Pancreas (tissue), 10 donors: Measurements from ENCODE around the gene RALGPS2. TPM values are rescaled to one million over a fixed set of nuclear protein-coding genes. Genes with fewer than 3 reads are reported as not detected.

Source experiments
- ATAC-seq, 4 donors: fragments of 200-7000 bp; cut with Tn5 transposase; one replicate each; pipeline versions ENCODE4 v1.8.0 to v1.9.1; 2020; ENCODE audit warnings: mild to moderate bottlenecking in 4 of 4, moderate library complexity in 4 of 4
- DNase-seq, 6 donors: peaks; one replicate each; pipeline ENCODE4 v3.0.0-alpha.2; 2020
- FAIRE-seq: peaks from 2 replicates; lab custom pipeline; 2012; peaks lifted over from hg19 to GRCh38; lab: Jason Lieb, UNC
- H3K27ac ChIP-seq, 4 donors: fragments of 200-600 bp; sonication (generic); 1 replicate in 3 of 4; 2 replicates in 1 of 4; pipeline versions ENCODE4 v1.5.0 to v1.8.0; 2020
- H3K27me3 ChIP-seq, 4 donors: fragments of 200-600 bp; one replicate each; pipeline ENCODE4 v1.8.0; 2021
- H3K36me3 ChIP-seq, 3 donors: fragments of 200-600 bp; sonication (generic) in 1 of 3; one replicate each; pipeline versions ENCODE4 v1.5.0 to v1.8.0; 2020 to 2021
- H3K4me1 ChIP-seq, 3 donors: fragments of 200-600 bp; one replicate each; pipeline ENCODE4 v1.8.0; 2021
- H3K4me3 ChIP-seq, 4 donors: fragments of 200-600 bp; sonication (generic) in 2 of 4; one replicate each; pipeline versions ENCODE4 v1.5.0 to v1.8.0; 2020 to 2021
- H3K9me3 ChIP-seq, 4 donors: fragments of 200-600 bp; one replicate each; pipeline ENCODE4 v1.8.0; 2021
- CTCF ChIP-seq, 4 donors: fragments of 200-600 bp; sonication (generic) in 3 of 4; IDR thresholded peaks; one replicate each; pipeline versions ENCODE4 v1.5.0 to v1.8.0; 2021; ENCODE audit warnings: antibody characterized with exemption in 4 of 4
- WGBS, 2 donors: extraction: QIAGEN DNeasy Blood & Tissue Kit; methylation state at CpG; one replicate each; pipeline ENCODE4 v1.1.7; 2013; 5-methylcytosine and 5-hydroxymethylcytosine counted together
- intact Hi-C, 3 donors: fragments of 100-400 bp; cut with DNase I; formaldehyde crosslinking; loops; one replicate each; pipeline versions ENCODE4 v1.11.1 to v1.14.2; 2022
- polyA plus RNA-seq, 2 donors: library from polyadenylated mRNA; stranded (reverse); fragments of 200-250 nt; gene quantifications; one replicate each; pipeline ENCODE4 v1.2.3, GENCODE V29; 2013
- total RNA-seq, 6 donors: library from RNA; stranded (reverse); fragmentation: NEBNext Ultra II Directional in 4 of 6; extraction: Animal tissue kit (Norgen Biotek cat#: 25700) in 4 of 6; gene quantifications; one replicate each; pipeline versions ENCODE4 v1.2.1 to v1.2.4, GENCODE V29; 2021 to 2023
- donor health status: healthy with polysubstance abuse.
- donor health status: DM: no; HTN: no; CAD: no; lungs with moderate emphysema.
- donor health status: DM: no; HTN: no; CAD: no.
- donor health status: control.
- donor health status: control.
- donor health status: Bipolar disorder and iron deficiency.
- donor health status: DM: yes; HTN: yes; CAD: no.
- donor health status: DM: no; HTN: no; CAD: no.
- donor health status: DM: no; HTN: no; CAD: no.
- donor health status: DM: yes; HTN: yes; CAD: no.

Gene RALGPS2
- total and polyA plus RNA-seq, 8 donors = 1.9 to 11.6 (median 7.6) TPM

- Histone ChIP-seq H3K9me3 (no peaks in the 10 kb centered on the region), H3K4me3 (no peak overlapping the region), H3K36me3 (no peaks in the 10 kb centered on the region), H3K27me3 (no peaks in the 10 kb centered on the region), H3K4me1 (no peaks in the 10 kb centered on the region), H3K27ac (no peak overlapping the region)
- intact Hi-C loops = no loop called here
- TF ChIP-seq CTCF (IDR thresholded peaks at IDR 0.05) = no peak
- FAIRE-seq = no peak
- DNase-seq = no peak
- 87 to 94% methylated on average over 5 of the region's 5 CpGs for WGBS, 2 donors
- ATAC-seq = no peak
Measured at GRCh38 chr1:178684111-178684510, 40.9 kb upstream of the RALGPS2 start.

DNA sequence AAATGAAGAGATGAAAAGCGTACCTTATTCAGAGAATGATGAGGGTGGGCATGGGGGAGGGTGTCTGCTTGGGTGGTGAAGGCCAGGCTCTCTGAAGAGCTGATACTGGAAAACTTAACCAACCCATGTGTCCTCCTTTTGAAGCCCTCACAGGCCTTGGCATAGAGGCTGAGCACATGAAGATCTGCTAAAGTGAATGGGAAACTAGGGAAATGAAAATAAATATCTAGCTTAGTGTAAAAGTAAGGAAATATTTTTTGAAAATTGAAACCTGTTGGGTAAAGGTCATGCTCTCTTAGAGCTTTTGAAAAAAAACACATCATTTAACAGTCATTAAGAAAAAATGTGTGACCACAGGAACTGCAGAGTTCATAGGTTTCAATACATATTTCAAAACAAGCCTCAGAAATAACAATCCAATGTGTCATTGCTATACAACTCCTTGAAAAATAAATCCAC is 40.5 kb upstream of the RALGPS2 start:
- Histone ChIP-seq H3K4me3 (no peak overlapping the region), H3K4me1 (no peaks in the 10 kb centered on the region), H3K27ac (no peak overlapping the region), H3K9me3 (no peaks in the 10 kb centered on the region), H3K27me3 (no peaks in the 10 kb centered on the region), H3K36me3 (no peaks in the 10 kb centered on the region)
- DNase-seq (no peak), ATAC-seq (peak in 2 of 4 donors; percentile 36 to 53), FAIRE-seq (no peak)
- intact Hi-C loops = no loop called here
- TF ChIP-seq CTCF (IDR thresholded peaks at IDR 0.05) = no peak
- 94 to 100% methylated on average over 1 of the region's 1 CpG for whole genome bisulfite sequencing, 2 donors

GRCh38 chr1:178686407-178686806 is 38.6 kb upstream of the RALGPS2 start:
- FAIRE-seq = no peak
- DNase-seq = no peak
- no peaks in the 10 kb centered on the region for H3K27me3 ChIP-seq
- no peak overlapping the region for H3K4me3 ChIP-seq
- no peak for TF ChIP-seq CTCF (IDR thresholded peaks at IDR 0.05)
- intact Hi-C loops = no loop called here
- H3K36me3 ChIP-seq = no peaks in the 10 kb centered on the region
- WGBS, 2 donors = 83 to 90% methylated on average over 1 of the region's 1 CpG
- no peak overlapping the region for H3K27ac ChIP-seq
- H3K4me1 ChIP-seq = no peaks in the 10 kb centered on the region
- no peaks in the 10 kb centered on the region for H3K9me3 ChIP-seq
- no peak for ATAC-seq

DNA sequence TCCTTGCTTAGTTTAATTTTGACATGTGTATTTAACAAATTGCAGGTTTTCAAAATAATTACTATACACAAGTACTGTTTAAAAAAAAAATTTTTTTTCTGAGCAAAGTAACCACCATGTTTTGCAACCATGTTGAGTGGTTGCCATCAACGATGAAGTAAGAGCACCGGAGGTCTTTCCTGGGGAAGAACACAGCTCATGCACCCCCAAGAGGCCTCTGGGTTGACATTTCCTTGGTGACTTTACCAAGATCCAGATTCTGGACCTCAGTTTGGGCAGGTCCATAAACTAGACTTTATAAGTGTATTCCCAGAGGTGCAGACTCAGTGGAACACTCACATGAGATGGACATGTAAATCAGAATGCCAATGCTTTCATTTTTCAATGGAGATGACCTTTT is 36.8 kb upstream of the RALGPS2 start:
- Histone ChIP-seq H3K9me3 (no peaks in the 10 kb centered on the region), H3K4me1 (no peaks in the 10 kb centered on the region), H3K36me3 (no peaks in the 10 kb centered on the region), H3K4me3 (no peak overlapping the region), H3K27me3 (no peaks in the 10 kb centered on the region), H3K27ac (no peak overlapping the region)
- intact Hi-C loops = no loop called here
- no peak for TF ChIP-seq CTCF (IDR thresholded peaks at IDR 0.05)
- FAIRE-seq = no peak
- no peak for DNase-seq
- WGBS, 2 donors = 83 to 100% methylated on average over 2 of the region's 2 CpGs
- ATAC-seq = no peak

GRCh38 chr1:178689769-178690168 is 35.3 kb upstream of the RALGPS2 start:
- ATAC-seq (no peak), DNase-seq (no peak), FAIRE-seq (no peak)
- intact Hi-C loops = no loop called here
- no peaks in the 10 kb centered on the region for H3K9me3 ChIP-seq
- no peak overlapping the region for H3K27ac ChIP-seq
- 52 to 60% methylated on average over 2 of the region's 2 CpGs for WGBS, 2 donors
- no peaks in the 10 kb centered on the region for H3K27me3 ChIP-seq
- no peak overlapping the region for H3K4me3 ChIP-seq
- TF ChIP-seq CTCF (IDR thresholded peaks at IDR 0.05) = no peak
- H3K4me1 ChIP-seq = no peaks in the 10 kb centered on the region
- H3K36me3 ChIP-seq = no peaks in the 10 kb centered on the region
